Measurements from ENCODE around the gene BACE1. TPM values are rescaled to one million over a fixed set of nuclear protein-coding genes. Genes with fewer than 3 reads are reported as not detected.

BACE1 gene
- total and polyA plus RNA-seq, 2 experiments from 2014 or later = 2.4 to 7.2 TPM

GRCh38 chr11:117354550-117354949 lies 38.5 kb upstream of the BACE1 start (continued):
- TF ChIP-seq CTCF (conservative IDR thresholded peaks at IDR 0.05; ENCODE audit: low read depth in 2 of 2) (no peak), STAT1 (IDR thresholded peaks at IDR 0.05; ENCODE audit: unreplicated experiment) (no peak), NANOG (IDR thresholded peaks at IDR 0.05; ENCODE audit: borderline replicate concordance) (no peak)
- TF ChIP-seq, protein P1, sequence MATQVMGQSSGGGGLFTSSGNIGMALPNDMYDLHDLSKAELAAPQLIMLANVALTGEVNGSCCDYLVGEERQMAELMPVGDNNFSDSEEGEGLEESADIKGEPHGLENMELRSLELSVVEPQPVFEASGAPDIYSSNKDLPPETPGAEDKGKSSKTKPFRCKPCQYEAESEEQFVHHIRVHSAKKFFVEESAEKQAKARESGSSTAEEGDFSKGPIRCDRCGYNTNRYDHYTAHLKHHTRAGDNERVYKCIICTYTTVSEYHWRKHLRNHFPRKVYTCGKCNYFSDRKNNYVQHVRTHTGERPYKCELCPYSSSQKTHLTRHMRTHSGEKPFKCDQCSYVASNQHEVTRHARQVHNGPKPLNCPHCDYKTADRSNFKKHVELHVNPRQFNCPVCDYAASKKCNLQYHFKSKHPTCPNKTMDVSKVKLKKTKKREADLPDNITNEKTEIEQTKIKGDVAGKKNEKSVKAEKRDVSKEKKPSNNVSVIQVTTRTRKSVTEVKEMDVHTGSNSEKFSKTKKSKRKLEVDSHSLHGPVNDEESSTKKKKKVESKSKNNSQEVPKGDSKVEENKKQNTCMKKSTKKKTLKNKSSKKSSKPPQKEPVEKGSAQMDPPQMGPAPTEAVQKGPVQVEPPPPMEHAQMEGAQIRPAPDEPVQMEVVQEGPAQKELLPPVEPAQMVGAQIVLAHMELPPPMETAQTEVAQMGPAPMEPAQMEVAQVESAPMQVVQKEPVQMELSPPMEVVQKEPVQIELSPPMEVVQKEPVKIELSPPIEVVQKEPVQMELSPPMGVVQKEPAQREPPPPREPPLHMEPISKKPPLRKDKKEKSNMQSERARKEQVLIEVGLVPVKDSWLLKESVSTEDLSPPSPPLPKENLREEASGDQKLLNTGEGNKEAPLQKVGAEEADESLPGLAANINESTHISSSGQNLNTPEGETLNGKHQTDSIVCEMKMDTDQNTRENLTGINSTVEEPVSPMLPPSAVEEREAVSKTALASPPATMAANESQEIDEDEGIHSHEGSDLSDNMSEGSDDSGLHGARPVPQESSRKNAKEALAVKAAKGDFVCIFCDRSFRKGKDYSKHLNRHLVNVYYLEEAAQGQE (IDR thresholded peaks at IDR 0.05; ENCODE audit: unreplicated experiment) = no peak

GRCh38 chr11:117345039-117345438 lies 29.0 kb upstream of the BACE1 start:
- Mint-ChIP-seq H3K4me3 (no peak overlapping the region), H3K27me3 (ENCODE audit: insufficient read depth, low read depth, poor library complexity) (peaks cover 4% of the 10 kb centered on the region), H3K27ac (no peak overlapping the region), H3K36me3 (ENCODE audit: low read depth) (peaks cover 26% of the 10 kb centered on the region), H3K9me3 (no peaks in the 10 kb centered on the region), H3K4me1 (no peaks in the 10 kb centered on the region)
- H3K4me3 ChIP-seq = no peak overlapping the region
- H3K27ac ChIP-seq (ENCODE audit: low read depth) = no peak overlapping the region
- H3K36me3 ChIP-seq (ENCODE audit: insufficient read depth) = no peaks in the 10 kb centered on the region
- DNase-seq (ENCODE audit: low spot score) (no peak), ATAC-seq (no peak)
- H3K9me2 ChIP-seq (ENCODE audit: insufficient read depth) = no peaks in the 10 kb centered on the region
- H3K27me3 ChIP-seq (ENCODE audit: insufficient read depth) = no peaks in the 10 kb centered on the region
- H3K4me1 ChIP-seq (ENCODE audit: insufficient read depth) = no peaks in the 10 kb centered on the region
- no peak overlapping the region for H3K4me2 ChIP-seq
- H3F3A ChIP-seq (replicated peaks; ENCODE audit: low read depth) = no peaks in the 10 kb centered on the region
- H4K20me1 ChIP-seq (replicated peaks; ENCODE audit: insufficient read depth) = no peaks in the 10 kb centered on the region; the same call in 1 of the 2 replicates
- no peak overlapping the region for H2AFZ ChIP-seq
- H3K79me2 ChIP-seq (replicated peaks; ENCODE audit: insufficient read depth) = no peaks in the 10 kb centered on the region
- TF ChIP-seq, protein P2, sequence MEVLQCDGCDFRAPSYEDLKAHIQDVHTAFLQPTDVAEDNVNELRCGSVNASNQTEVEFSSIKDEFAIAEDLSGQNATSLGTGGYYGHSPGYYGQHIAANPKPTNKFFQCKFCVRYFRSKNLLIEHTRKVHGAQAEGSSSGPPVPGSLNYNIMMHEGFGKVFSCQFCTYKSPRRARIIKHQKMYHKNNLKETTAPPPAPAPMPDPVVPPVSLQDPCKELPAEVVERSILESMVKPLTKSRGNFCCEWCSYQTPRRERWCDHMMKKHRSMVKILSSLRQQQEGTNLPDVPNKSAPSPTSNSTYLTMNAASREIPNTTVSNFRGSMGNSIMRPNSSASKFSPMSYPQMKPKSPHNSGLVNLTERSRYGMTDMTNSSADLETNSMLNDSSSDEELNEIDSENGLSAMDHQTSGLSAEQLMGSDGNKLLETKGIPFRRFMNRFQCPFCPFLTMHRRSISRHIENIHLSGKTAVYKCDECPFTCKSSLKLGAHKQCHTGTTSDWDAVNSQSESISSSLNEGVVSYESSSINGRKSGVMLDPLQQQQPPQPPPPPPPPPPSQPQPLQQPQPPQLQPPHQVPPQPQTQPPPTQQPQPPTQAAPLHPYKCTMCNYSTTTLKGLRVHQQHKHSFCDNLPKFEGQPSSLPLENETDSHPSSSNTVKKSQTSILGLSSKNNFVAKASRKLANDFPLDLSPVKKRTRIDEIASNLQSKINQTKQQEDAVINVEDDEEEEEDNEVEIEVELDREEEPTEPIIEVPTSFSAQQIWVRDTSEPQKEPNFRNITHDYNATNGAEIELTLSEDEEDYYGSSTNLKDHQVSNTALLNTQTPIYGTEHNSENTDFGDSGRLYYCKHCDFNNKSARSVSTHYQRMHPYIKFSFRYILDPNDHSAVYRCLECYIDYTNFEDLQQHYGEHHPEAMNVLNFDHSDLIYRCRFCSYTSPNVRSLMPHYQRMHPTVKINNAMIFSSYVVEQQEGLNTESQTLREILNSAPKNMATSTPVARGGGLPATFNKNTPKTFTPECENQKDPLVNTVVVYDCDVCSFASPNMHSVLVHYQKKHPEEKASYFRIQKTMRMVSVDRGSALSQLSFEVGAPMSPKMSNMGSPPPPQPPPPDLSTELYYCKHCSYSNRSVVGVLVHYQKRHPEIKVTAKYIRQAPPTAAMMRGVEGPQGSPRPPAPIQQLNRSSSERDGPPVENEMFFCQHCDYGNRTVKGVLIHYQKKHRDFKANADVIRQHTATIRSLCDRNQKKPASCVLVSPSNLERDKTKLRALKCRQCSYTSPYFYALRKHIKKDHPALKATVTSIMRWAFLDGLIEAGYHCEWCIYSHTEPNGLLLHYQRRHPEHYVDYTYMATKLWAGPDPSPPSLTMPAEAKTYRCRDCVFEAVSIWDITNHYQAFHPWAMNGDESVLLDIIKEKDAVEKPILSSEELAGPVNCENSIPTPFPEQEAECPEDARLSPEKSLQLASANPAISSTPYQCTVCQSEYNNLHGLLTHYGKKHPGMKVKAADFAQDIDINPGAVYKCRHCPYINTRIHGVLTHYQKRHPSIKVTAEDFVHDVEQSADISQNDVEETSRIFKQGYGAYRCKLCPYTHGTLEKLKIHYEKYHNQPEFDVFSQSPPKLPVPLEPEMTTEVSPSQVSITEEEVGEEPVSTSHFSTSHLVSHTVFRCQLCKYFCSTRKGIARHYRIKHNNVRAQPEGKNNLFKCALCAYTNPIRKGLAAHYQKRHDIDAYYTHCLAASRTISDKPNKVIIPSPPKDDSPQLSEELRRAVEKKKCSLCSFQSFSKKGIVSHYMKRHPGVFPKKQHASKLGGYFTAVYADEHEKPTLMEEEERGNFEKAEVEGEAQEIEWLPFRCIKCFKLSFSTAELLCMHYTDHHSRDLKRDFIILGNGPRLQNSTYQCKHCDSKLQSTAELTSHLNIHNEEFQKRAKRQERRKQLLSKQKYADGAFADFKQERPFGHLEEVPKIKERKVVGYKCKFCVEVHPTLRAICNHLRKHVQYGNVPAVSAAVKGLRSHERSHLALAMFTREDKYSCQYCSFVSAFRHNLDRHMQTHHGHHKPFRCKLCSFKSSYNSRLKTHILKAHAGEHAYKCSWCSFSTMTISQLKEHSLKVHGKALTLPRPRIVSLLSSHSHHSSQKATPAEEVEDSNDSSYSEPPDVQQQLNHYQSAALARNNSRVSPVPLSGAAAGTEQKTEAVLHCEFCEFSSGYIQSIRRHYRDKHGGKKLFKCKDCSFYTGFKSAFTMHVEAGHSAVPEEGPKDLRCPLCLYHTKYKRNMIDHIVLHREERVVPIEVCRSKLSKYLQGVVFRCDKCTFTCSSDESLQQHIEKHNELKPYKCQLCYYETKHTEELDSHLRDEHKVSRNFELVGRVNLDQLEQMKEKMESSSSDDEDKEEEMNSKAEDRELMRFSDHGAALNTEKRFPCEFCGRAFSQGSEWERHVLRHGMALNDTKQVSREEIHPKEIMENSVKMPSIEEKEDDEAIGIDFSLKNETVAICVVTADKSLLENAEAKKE (CRISPR knock-in tag; IDR thresholded peaks at IDR 0.05) = no peak
- TF ChIP-seq ZNF331 (CRISPR knock-in tag; IDR thresholded peaks at IDR 0.05; ENCODE audit: low read depth) (no peak), EZH2 (IDR thresholded peaks at IDR 0.05; ENCODE audit: low read depth, unreplicated experiment) (no peak)
- TF ChIP-seq, protein P1 (IDR thresholded peaks at IDR 0.05; ENCODE audit: unreplicated experiment) = no peak

Measured in GM23338 (cell line).